HG03460 (cell line): ENCODE results near the gene SLC2A6.

Experiments used
- ATAC-seq: cut with Tn5 transposase; IDR thresholded peaks from one replicate; pipeline ENCODE4 v1.9.1; 2021; ENCODE audit not compliant: unreplicated experiment

The SLC2A6 gene

DNA sequence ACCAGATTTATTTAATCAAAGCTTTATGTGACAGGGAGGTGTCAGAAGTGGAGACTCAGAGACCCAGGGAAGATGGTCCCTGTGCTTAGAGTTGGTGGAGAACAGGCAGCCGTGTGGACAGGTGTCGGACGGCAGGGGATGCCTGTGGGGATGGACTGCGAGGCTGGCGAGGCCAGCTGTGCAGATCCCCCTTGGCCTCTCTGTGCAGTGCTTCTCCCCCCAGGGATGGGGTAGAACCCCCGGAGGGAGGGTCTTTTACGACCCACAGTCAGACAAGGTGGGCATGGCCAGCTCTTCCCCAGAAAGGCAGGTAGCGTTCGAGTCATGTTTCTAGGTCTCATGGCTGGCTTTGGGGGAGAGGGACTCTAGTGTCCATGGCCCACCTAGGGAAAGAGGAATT is 4.7 kb upstream of the SLC2A6 start:
- ATAC-seq: no peak

DNA sequence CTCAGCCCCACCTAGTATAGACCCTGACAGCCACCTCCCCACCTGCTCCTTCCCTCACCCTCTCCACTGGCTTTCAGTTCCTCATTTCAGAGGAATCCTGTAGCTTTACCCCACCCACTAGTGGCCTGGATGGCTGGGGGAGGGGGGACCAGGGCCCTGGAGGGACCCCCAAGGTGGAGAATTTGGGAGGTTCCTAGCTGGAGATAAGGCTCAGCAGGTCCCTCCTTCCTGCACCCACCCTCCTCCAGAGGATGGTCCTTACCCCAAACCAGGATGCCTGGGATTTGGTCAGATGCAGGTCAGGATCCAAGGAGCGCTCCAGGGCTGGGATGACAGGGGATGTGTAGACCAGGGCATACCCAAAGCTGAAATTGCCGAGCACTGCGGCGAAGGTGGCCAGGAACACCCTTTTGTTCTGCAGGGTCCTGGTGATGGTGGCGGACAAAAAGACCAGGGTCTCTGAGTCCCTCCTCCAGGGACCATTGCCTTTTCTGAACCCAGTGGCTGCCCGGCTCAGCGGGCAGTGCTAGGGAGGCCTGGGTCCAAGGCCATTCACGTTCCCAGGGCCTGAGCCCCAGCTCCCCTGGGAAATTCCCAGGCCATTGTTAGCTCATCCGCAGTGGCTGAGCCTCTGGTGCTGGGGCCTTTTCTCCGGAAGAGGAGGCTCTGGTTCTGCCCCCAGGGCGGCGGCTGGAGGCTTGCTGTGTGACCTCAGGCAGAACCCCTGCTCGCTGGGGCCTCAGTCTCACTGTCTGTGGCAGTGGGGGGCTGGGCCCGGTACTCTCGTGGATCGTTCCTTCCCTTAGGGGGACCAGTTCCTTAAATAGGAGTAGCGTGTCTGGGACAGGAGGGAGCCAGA is 678 bp downstream of the SLC2A6 start:
- ATAC-seq: peak; percentile 44

DNA sequence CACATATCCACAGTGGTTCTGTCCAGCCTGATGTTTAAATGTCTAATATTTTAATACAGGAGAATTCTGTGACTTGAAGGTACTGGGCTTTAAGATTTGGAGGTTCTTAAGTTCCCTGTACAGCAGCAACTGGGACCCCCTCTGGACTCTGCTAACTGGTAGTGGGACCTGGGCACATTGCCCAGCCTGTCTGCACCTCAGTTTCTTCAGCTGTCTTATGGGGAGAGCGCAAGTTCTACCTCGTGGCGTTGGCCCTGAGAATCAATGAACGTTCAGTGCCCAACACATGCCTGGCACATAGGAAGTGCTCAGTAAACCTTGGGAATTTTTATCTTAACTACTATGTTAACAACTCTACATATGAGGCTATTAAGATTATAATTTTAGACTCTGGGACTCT is 1.4 kb downstream of the SLC2A6 start:
- no peak for ATAC-seq

DNA sequence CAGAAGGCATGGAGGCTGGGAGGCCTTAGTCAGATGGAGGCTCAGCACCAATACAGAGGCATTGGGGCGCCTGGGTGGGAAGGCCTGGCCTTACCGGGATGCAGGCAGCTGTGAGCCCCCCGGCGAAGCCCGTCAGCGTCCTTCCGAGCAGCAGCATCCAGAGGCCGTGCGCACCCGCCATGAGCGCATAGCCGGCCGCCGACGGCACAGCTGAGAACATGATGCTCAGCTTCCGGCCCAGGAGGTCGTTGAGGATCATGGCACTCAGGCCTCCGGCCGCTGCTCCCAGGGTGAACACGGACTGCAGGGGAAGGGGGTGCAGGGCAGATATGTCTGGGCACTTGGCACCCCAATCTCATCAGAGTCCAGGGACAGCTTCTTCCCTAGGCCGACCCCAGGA is 2.0 kb downstream of the SLC2A6 start:
- ATAC-seq: no peak

DNA sequence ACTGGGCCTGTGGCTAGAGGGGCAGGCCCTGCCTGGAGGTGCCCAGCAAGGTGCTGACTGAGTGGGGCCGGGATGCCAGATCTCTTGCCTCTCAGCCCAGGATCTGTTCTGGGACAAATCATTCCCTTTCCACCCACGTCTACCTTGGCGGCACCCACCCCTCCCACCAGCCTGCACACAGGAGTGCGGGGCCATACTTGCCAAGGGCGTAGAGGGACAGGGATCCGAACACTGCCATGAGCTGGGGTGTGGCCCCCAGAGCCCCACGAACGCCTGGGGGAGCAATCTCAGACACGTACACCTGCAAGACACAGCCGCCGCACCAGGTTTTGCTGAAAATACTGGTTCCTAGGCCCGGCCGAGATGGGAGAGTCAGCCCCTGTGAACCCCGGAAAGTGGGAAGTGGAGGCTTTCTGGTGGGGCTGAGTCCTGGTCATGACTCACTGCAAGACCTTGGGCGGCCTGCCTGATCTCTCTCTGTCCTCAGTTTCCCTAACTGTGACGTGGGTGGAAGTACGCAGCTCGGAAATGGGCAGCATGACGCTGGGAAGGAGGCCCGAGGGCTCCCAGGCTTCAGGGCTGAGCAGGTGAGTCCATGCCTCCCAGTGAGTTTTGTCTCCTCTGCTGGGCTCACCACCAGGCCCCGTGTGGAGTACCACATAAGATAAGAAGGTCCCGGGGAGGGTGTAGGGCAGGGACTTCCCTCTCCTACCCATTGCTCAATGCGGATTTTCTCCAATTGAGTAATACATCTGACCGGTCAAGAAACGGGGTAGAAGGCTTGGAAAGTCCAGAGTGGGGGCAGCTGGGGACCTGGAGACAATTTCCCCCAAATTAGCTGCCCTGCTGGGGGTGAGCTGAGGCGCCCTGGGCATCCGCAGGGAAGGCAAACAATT is 2.6 kb downstream of the SLC2A6 start:
- no peak for ATAC-seq

DNA sequence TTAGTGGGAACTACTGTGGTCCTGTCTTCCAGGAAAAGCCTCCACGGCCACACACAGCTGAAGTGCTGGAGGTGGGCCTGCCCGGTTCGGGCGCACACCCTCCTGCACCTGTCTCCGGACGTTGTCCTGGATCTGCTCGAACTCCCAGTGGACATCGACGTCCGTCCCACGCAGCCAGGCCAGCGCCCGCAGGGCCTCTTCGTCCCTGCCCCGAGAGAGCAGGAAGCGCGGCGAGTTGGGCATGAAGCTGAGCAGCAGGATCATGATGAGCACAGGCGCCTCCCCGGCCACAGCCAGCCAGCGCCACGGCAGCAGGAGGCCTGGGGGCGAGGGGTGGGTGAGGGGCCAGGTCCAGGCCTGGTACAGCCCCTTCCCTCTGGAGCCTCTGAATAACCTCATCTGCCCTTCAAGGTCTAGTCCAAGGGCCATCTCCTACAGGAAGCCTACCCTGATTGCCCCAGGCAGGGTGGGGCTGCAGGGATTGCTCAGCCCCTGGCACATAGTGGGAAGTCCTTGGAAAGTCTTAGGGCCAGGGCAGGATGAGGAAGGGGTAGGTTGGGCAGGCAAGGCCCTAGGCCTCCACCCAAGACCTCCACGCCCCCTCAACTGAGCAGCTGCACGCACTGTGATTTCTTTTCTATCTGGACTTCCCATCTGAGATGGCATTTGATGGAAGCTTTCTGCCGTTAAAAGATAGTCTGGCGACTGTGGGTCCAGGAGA is 3.4 kb downstream of the SLC2A6 start:
- no peak for ATAC-seq

DNA sequence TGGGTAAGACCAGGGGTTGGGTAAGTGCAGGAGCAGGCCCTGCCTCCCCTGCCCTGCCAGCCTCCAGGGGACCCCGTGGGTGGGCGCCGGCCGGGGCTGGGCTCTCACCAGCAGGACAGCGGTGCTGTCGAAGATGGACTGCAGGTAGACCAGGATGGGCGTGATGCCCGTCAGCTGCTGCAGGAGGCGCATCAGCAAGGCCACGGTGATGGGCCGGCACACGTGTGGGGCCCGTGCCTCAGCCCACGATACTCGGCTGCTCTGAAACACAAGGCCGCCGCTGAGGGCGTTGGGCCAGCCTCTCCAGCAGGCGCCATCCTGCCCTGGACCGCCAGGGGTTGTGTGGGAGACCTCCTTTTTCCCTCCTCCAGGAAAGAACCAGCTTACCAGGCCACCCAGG is 4.0 kb downstream of the SLC2A6 start:
- ATAC-seq: no peak

DNA sequence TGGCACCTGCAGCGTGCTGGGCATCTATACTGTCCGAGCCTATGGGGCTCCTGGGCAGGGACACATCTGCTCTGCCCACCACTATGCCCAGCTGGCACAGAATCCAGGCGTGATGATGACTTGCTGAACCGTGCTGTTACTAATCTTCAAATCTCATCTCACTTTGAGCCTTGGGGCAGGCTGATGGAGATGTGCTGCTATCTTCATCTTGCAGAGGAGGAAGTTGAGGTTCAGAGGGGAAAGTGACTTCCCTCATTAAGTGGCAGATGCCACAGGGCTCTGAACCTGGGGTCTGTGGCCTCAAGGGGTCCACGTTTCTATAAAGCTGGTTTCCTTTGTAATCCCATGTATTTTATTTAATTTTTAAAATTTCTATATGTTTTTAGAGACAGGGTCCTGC is 4.7 kb downstream of the SLC2A6 start:
- ATAC-seq: no peak

DNA sequence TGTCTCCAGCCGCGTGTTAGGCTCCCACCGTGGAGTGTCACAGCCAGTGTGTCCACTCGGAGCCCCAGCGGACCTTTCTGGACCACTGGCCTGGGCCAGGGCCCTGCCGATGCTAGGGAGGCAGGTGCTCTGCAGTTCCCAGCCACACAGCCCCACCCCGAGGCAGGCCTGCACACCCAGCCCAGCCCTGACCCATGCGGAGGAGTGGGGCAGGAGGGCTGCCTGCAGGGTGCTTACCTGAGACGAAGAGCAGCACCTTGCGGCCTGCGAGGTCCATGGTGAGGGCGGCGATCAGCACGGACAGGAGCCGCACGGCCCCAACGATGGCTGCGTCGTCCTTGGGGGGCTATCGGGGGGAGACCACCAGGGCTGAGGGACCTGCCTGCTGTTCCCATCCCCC is 5.2 kb downstream of the SLC2A6 start:
- no peak for ATAC-seq

DNA sequence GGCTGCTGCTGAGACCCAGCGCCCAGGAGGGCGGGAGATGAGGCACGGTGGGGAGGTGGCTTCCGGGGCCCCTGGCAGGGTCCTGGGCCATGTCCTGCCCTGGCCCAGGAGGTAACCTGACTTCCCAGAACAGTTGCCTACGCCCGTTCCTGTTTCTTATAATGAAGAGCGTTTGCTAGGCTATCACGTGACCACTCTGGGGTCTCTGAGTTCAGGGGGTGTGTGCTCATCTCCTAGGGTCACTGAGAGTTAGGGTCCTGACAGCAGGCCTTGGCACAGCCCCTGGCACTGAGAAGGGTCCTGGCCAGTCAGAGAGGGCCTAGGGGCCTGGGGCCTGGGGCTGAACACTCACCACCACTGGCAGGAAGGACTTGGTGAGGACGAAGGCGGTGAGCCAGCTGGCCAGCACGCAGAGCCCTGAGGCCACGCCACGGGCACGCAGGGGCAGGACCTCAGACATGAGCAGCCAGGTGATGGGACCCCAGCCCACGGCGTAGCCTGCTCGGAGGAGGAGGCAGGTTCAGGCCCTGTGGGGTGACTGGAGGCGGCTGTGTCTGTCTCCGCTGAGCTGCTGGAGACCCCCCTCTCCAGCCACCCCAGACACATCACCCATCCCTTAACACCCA is 6.0 kb downstream of the SLC2A6 start:
- no peak for ATAC-seq

DNA sequence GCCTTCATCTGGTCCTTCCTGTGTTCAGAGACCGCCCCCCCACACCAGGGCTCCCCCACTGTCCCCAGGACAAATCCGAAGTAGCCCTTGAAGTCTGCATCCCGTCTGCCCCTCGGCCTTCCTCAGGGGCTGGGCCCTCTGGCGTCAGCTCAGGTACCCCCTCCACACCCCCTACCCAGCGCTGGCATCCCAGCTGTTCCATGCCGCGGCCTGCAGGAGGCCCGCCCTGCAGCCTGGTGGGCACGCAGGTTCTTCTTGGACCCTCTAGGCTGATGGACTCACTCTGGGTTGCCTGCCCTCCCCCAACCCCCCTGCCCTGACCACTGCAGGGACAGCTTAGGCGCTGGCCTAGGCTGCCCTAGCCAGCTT is 6.6 kb downstream of the SLC2A6 start:
- no peak for ATAC-seq

DNA sequence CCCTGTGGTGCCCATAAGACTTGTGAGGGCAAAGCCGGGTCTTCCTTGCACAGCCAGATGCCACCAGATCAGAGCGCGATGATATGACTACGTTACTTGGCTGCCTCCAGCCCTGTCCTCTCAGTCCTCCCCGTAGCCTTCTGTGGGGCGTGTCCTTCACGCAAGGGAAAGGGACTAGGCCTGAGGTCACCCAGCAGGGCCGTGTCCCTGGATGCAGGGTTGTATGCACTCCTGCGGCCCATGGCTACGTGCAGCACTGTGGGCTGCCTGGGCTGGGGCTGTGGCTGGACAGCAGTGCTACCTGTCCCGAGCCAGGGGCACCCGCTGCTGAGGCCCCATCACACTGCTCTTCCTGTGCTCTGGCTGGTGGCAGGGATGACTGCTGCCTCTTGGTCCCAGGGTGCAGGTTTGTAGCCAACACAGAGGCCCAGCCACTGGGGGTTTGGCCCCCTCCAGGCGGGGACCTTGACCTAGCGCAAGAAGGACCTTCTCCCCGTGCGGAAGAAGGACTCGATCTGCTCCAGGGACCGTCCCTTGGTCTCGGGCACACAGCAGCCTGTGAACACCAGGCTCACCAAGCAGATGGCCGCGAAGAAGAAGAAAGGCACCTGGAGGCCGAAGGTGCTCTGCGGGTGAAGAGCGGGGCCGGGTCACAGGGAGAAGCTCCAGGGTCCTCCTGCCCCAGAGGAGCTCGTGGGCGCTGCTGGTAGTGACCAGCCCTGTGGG is 7.2 kb downstream of the SLC2A6 start:
- no peak for ATAC-seq

DNA sequence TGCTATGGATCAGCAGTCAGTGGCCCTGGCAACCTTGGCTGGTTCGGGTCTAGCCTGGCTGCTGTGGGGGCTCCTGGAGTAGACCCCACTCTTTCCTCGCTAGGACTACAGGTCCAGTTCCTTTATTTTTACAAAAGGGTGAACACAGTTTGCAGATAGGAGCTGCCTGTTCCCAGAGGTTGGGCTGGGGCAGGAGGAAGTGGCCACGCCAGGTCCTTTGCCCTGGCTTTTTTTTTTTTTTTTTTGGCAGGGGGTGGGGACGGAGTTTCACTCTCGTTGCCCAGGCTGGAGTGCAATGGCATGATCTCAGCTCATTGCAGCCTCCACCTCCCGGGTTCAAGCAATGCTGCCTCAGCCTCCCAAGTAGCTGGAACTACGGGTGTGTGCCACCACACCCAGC is 7.9 kb downstream of the SLC2A6 start:
- no peak for ATAC-seq

DNA sequence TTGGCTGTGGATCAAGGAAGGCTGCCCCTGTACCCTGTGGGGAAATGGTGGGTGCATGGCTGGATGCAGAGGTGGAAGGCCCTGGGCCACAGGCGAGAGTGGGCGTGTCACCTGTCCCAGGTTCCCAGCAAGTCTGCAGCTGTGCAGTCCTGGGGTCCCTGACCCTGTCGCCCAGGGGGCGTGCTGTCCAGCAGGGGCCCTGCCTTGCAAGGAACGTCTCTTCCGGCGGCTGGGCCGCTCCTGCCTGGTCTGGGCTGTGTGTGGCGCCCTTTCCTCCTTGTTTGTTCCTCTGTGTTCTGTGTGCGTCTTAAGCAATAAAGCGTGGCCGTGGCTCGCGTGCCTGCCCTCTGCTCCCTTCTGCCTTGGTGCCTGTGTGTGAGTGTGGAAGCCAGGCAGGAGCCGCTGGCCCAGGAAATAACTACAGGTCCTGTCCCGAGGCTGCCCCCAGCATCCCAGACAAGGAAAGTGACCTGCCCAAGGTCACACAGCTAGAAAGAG is 8.4 kb downstream of the SLC2A6 start:
- no peak for ATAC-seq

DNA sequence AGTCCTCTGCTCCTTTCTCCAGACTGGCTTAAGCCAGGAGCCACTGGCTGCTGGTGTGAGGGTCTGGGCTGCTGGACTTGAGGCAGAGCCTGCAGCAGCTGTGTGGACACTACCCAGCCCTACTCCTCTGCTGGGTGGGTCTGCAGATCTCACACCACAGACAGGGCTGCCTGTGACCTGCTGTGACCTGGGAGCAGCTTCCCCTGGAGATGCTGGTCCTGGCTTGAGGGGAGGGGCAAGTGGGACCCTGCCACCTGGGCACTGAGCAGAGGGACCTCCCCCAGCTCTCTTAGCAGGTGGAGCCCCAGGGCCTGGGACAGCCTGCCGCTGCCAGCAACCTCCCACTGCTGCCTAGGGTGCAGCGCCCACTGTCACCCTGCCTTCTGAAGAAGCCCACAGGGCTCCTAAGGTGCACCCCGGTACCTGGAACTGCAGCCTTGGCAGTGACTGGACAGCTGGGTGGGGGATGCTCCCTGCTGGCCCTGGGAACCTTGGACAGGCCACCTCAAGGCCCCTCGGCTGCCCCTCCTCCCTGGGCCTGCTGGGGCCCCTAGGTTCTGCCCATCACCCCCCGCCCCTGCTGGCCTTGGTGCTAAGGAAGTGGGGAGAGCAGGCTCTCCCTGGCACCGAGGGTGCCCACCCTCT is 10.0 kb downstream of the SLC2A6 start:
- no peak for ATAC-seq

DNA sequence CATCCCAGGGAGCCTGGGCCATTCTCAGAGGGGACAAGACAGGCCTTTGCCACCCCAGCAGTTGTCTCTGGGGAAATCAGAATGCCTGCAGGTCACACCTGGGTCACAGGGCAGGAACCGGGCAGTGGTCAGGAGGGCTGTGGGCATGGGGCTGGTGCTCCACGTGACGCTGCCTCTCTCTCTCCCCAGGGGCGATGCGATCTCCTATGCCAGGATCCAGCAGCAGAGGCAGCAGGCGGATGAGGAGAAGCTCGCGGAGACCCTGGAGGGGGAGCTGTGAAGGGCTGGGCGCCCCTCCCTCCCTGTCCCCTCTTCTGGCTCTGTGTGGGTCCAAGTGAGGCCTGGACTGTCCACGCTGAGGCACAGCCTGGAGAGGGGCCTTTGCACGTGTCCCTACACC is 10.5 kb downstream of the SLC2A6 start:
- ATAC-seq: no peak

DNA sequence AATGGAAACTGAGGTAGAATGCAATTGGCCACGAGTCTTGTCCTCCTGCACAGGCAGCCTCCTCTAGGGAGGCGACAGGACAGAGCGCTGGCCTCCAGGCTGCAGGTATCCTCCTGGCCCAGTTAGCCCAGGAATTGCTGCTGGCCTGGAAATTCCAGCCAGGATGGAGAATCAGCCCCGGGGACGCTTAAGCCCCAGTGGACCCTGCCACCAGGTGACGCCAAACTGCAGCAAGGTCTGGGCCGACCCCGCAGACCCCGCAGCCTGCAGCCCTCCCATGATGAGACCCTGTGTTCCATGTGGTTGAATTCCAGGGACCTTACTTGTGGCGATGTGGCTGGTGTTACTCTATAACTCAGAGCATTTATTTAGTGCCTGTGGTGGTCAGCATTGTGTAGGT is 11.8 kb downstream of the SLC2A6 start:
- ATAC-seq: no peak

DNA sequence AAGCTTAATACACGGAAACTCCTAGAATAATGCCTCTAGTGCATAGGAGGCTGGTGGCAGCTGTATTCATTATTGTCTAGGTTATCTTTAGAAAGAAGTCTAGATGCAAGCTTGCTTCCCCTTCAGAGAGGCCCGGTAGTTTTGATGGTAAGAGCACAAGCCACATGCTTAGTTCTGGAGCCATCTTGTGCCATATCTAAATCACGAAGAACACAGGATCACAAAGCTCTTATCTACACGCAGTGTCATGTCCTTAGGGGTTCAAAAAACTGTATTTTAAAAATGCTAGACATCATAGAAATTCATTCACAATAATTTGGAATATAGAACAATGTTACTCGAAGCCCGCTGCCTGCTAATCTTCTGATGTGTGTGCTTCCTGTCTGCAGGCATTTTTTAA is 12.9 kb downstream of the SLC2A6 start:
- ATAC-seq: no peak

DNA sequence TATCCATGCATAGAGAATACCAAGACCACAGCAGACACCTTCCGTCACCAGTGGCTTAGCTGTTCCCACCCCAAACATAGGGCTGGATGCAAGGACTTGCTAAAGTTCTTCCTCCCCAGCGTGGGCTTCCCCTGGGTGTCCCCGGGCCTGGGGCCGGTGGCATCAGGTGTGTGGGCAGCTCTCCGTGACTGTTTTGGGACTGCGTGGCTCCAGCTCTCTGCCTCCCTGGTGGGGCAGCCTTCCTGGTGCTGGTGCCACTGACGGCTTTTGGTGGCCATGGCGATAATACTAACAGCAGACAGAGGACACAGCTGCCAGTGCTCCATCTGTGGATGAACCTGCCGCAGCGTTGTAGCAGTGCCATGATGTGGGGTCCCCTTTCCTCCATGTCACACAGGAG is 14.3 kb downstream of the SLC2A6 start:
- ATAC-seq: no peak
